ENCODE results near the gene GTF2A1. TPM values are rescaled to one million over a fixed set of nuclear protein-coding genes. Genes with fewer than 3 reads are reported as not detected.
A peak's percentile ranks its signal among the peaks of the same experiment; 100 is the strongest.
"Not testable (repeated sequence)": the region's sequence is repeated elsewhere in the genome, so short reads cannot be mapped to it uniquely, and the experiment has no call there.

Gene GTF2A1
- polyA plus RNA-seq (2013, experiment 1 of 2; ENCODE audit: insufficient read length) = 23.9 TPM
- polyA plus RNA-seq (2013, experiment 2 of 2; ENCODE audit: insufficient read length) = 27.9 TPM

GRCh38 chr14:81220830-81221578 is at the start of gene GTF2A1:
Gene GTF2A1, minus strand, starts transcription at chr14:81220959. Its CDS starts 441 bp downstream, at chr14:81220518.
- DNase-seq = peak; percentile 98

GRCh38 chr14:81269979-81270375 is 49.2 kb upstream of the GTF2A1 start:
- DNase-seq = no peak

GRCh38 chr14:81269100-81269978 is 48.6 kb upstream of the GTF2A1 start:
- peak; percentile 70 for DNase-seq

GRCh38 chr14:81268016-81268416 is 47.3 kb upstream of the GTF2A1 start:
- no peak for DNase-seq

- DNase-seq = no peak
Observed at GRCh38 chr14:81265636-81266169, 44.9 kb upstream of the GTF2A1 start.

GRCh38 chr14:81264671-81265070 is 43.9 kb upstream of the GTF2A1 start:
- no peak for DNase-seq

GRCh38 chr14:81263777-81264410 is 43.1 kb upstream of the GTF2A1 start:
- no peak for DNase-seq

GRCh38 chr14:81261176-81261575 is 40.4 kb upstream of the GTF2A1 start:
- DNase-seq = peak; percentile 22

GRCh38 chr14:81260732-81261131 is 40.0 kb upstream of the GTF2A1 start:
- DNase-seq = no peak

GRCh38 chr14:81256289-81256960 is 35.7 kb upstream of the GTF2A1 start:
- DNase-seq = no peak

GRCh38 chr14:81252278-81252677 is 31.5 kb upstream of the GTF2A1 start:
- no peak for DNase-seq

GRCh38 chr14:81247271-81247766 is 26.6 kb upstream of the GTF2A1 start:
- no peak for DNase-seq

- DNase-seq = peak; percentile 15
Observed at GRCh38 chr14:81246461-81247270, 25.9 kb upstream of the GTF2A1 start.

GRCh38 chr14:81245771-81246170 is 25.0 kb upstream of the GTF2A1 start:
- DNase-seq = peak; percentile 8

GRCh38 chr14:81244431-81244830 is 23.7 kb upstream of the GTF2A1 start:
- DNase-seq = not testable (repeated sequence)

- no peak for DNase-seq
Observed at GRCh38 chr14:81243499-81243898, 22.7 kb upstream of the GTF2A1 start.

GRCh38 chr14:81236849-81237248 is 16.1 kb upstream of the GTF2A1 start:
- not testable (repeated sequence) for DNase-seq

GRCh38 chr14:81236138-81236537 is 15.4 kb upstream of the GTF2A1 start:
- no peak for DNase-seq

GRCh38 chr14:81235096-81235495 is 14.3 kb upstream of the GTF2A1 start:
- DNase-seq = no peak

- DNase-seq = peak; percentile 47
Observed at GRCh38 chr14:81234278-81234677, 13.5 kb upstream of the GTF2A1 start.

- no peak for DNase-seq
Observed at GRCh38 chr14:81233615-81234014, 12.9 kb upstream of the GTF2A1 start.
